Stomach (tissue), 4 donors: ENCODE data around the gene TLL2.

ENCODE experiments used
- CTCF ChIP-seq, 7 experiments: fragments of 450-650 bp in 4 of 7; fragments of 200-600 bp in 3 of 7; sonication (generic) in 3 of 7; IDR thresholded peaks; one replicate each; pipeline ENCODE4 v1.5.1; 2016 to 2019; ENCODE audit warnings: antibody characterized with exemption in 7 of 7, control low read depth in 2 of 7, mild to moderate bottlenecking in 1 of 7
- POLR2AphosphoS5 ChIP-seq, 3 donors: sonication (generic); formaldehyde crosslinking; IDR thresholded peaks; one replicate each; pipeline ENCODE4 v1.6.1; 2016; ENCODE audit warnings: antibody characterized with exemption in 3 of 3

DNA sequence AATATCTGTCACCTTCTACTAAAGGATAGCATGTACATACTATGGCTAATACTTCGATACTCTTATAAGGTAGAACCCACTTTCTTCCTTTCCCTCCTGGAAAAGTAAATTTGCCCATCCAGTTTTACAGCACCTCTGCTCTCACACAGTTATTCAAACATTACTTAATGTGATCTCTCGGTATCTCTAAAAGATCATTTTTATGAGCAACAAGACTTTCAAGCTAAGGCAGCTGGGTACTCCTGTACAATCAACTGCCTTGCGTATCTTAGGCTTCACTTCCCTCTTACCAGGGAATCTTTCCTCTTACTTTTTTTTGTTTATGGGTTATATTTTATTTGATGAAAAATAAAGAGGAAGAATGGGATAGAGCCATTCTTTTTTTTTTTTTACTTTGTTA is 26.5 kb upstream of the TLL2 start:
- TF ChIP-seq CTCF (IDR thresholded peaks at IDR 0.05) = no peak
- no peak for TF ChIP-seq POLR2AphosphoS5 (IDR thresholded peaks at IDR 0.05)
